ENCODE measurements around the gene EPN1. TPM values are rescaled to one million over a fixed set of nuclear protein-coding genes. Genes with fewer than 3 reads are reported as not detected.

The EPN1 gene
- total RNA-seq, 2 experiments from 2014 or later: 39.0 to 40.5 TPM

GRCh38 chr19:55685776-55686175, 10.8 kb downstream of the EPN1 start:
- intact Hi-C loops (cut with DNase I, micrococcal nuclease): loop anchor here in 1 of 2 experiments (1.0 kb wide), 1 partner anchor 9 kb away; no protein-coding TSS in a partner anchor
- H3K27me3 ChIP-seq (ENCODE audit: control insufficient read depth in 1 of 2, insufficient read depth in 2 of 2, low read length in 2 of 2): no peaks in the 10 kb centered on the region
- H3K36me3 ChIP-seq (ENCODE audit: insufficient read depth, low read length): peaks cover 88% of the 10 kb centered on the region
- TF ChIP-seq CTCF (IDR thresholded peaks at IDR 0.05): no peak
- H3K4me1 ChIP-seq (ENCODE audit: insufficient read depth, low read length): peaks cover 19% of the 10 kb centered on the region
- no peak overlapping the region for H3K4me3 Mint-ChIP-seq
- CTCF ChIA-PET: no interaction called here
- no peak overlapping the region for H3K27ac Mint-ChIP-seq
- H3K27me3 Mint-ChIP-seq: no peaks in the 10 kb centered on the region
- POLR2A ChIA-PET: no interaction called here
- H3K4me1 Mint-ChIP-seq (ENCODE audit: low read depth): peaks cover 8% of the 10 kb centered on the region
- H3K9me3 Mint-ChIP-seq: no peaks in the 10 kb centered on the region
- H3K36me3 Mint-ChIP-seq (ENCODE audit: low read depth): peaks cover 73% of the 10 kb centered on the region
- H3K27ac ChIP-seq (ENCODE audit: low read depth in 1 of 2, low read length in 2 of 2): no peak overlapping the region
- ATAC-seq (ENCODE audit: poor library complexity): no peak
- H3K4me3 ChIP-seq (ENCODE audit: low read length): no peak overlapping the region
- no peaks in the 10 kb centered on the region for H3K9me3 ChIP-seq (ENCODE audit: control insufficient read depth in 1 of 2, insufficient read depth in 1 of 2, low read length in 2 of 2)
- no peak for DNase-seq

- Histone ChIP-seq H3K4me1 (ENCODE audit: insufficient read depth, low read length) (peaks cover 14% of the 10 kb centered on the region), H3K36me3 (ENCODE audit: insufficient read depth, low read length) (peaks cover 84% of the 10 kb centered on the region), H3K4me3 (ENCODE audit: low read length) (no peak overlapping the region), H3K27me3 (ENCODE audit: control insufficient read depth in 1 of 2, insufficient read depth in 2 of 2, low read length in 2 of 2) (no peaks in the 10 kb centered on the region), H3K9me3 (ENCODE audit: control insufficient read depth in 1 of 2, insufficient read depth in 1 of 2, low read length in 2 of 2) (no peaks in the 10 kb centered on the region), H3K27ac (ENCODE audit: low read depth in 1 of 2, low read length in 2 of 2) (no peak overlapping the region)
- ChIA-PET CTCF (no interaction called here), POLR2A (no interaction called here)
- intact Hi-C loops (cut with DNase I, micrococcal nuclease): no loop called here
- ATAC-seq (ENCODE audit: poor library complexity) (no peak), DNase-seq (peak in 1 of 14 experiments; percentile 18)
- Mint-ChIP-seq H3K27ac (no peak overlapping the region), H3K4me1 (ENCODE audit: low read depth) (peaks cover 8% of the 10 kb centered on the region), H3K36me3 (ENCODE audit: low read depth) (peaks cover 73% of the 10 kb centered on the region), H3K27me3 (no peaks in the 10 kb centered on the region), H3K4me3 (no peak overlapping the region), H3K9me3 (no peaks in the 10 kb centered on the region)
- TF ChIP-seq CTCF (IDR thresholded peaks at IDR 0.05): no peak
Observed at GRCh38 chr19:55686311-55687050, 11.5 kb downstream of the EPN1 start.

GRCh38 chr19:55687281-55688201, 12.5 kb downstream of the EPN1 start:
- Histone ChIP-seq H3K27me3 (ENCODE audit: control insufficient read depth in 1 of 2, insufficient read depth in 2 of 2, low read length in 2 of 2) (no peaks in the 10 kb centered on the region), H3K4me1 (ENCODE audit: insufficient read depth, low read length) (peaks cover 14% of the 10 kb centered on the region), H3K36me3 (ENCODE audit: insufficient read depth, low read length) (peaks cover 81% of the 10 kb centered on the region), H3K9me3 (ENCODE audit: control insufficient read depth in 1 of 2, insufficient read depth in 1 of 2, low read length in 2 of 2) (no peaks in the 10 kb centered on the region), H3K4me3 (ENCODE audit: low read length) (no peak overlapping the region), H3K27ac (ENCODE audit: low read depth in 1 of 2, low read length in 2 of 2) (no peak overlapping the region)
- intact Hi-C loops (cut with DNase I, micrococcal nuclease): no loop called here
- CTCF ChIA-PET: no interaction called here
- DNase-seq (peak in 1 of 14 experiments; percentile 15), ATAC-seq (ENCODE audit: poor library complexity) (no peak)
- Mint-ChIP-seq H3K36me3 (ENCODE audit: low read depth) (peaks cover 68% of the 10 kb centered on the region), H3K9me3 (no peaks in the 10 kb centered on the region), H3K4me1 (ENCODE audit: low read depth) (peaks cover 8% of the 10 kb centered on the region), H3K4me3 (no peak overlapping the region), H3K27ac (no peak overlapping the region), H3K27me3 (no peaks in the 10 kb centered on the region)
- TF ChIP-seq CTCF (IDR thresholded peaks at IDR 0.05): no peak
- POLR2A ChIA-PET: no interaction called here

Measured in CD4-positive, alpha-beta T cell (primary cell).